GM23338 (cell line): Measurements from ENCODE around the gene BCAS3.

ENCODE experiments used
- CREB1 ChIP-seq: fragments of 250-450 bp; sonication (Bioruptor Pico); IDR thresholded peaks from 2 replicates; pipeline ENCODE4 v1.5.0; 2020; ENCODE audit warnings: low read depth, mild to moderate bottlenecking, moderate library complexity
- CTCF ChIP-seq, 2 experiments: fragments of 200-600 bp in 1 of 2; sonication (generic) in 1 of 2; conservative IDR thresholded peaks; 2 replicates each; pipeline versions ENCODE4 v1.5.1 to v1.6.1; 2016 to 2017; ENCODE audit warnings: antibody characterized with exemption in 2 of 2, low read depth in 2 of 2, mild to moderate bottlenecking in 2 of 2, moderate library complexity in 1 of 2
- EZH2 ChIP-seq: fragments of 200-600 bp; sonication (generic); IDR thresholded peaks from one replicate; pipeline ENCODE4 v1.8.0; 2017; ENCODE audit warnings: antibody characterized with exemption, mild to moderate bottlenecking, low read depth; ENCODE audit not compliant: unreplicated experiment
- EZH2phosphoT487 ChIP-seq: fragments of 200-600 bp; sonication (generic); IDR thresholded peaks from one replicate; pipeline ENCODE4 v1.8.1; 2018; ENCODE audit warnings: antibody characterized with exemption; ENCODE audit not compliant: unreplicated experiment
- JUNB ChIP-seq: IDR thresholded peaks from one replicate; pipeline ENCODE4 v1.6.1; 2016; ENCODE audit warnings: antibody characterized with exemption; ENCODE audit not compliant: unreplicated experiment
- NANOG ChIP-seq: IDR thresholded peaks from 2 replicates; pipeline ENCODE4 v1.6.1; 2016; ENCODE audit warnings: antibody characterized with exemption, borderline replicate concordance
- POLR2AphosphoS5 ChIP-seq: IDR thresholded peaks from 2 replicates; pipeline ENCODE4 v1.6.1; 2016; ENCODE audit warnings: antibody characterized with exemption, low read depth
- REST ChIP-seq: IDR thresholded peaks from one replicate; pipeline ENCODE4 v1.6.1; 2018; ENCODE audit warnings: antibody characterized with exemption; ENCODE audit not compliant: unreplicated experiment
- STAT1 ChIP-seq: IDR thresholded peaks from one replicate; pipeline ENCODE4 v1.6.1; 2016; ENCODE audit warnings: antibody characterized with exemption; ENCODE audit not compliant: unreplicated experiment
- ZNF114 ChIP-seq: fragments of 250-450 bp; sonication (Bioruptor Pico); IDR thresholded peaks from 2 replicates; pipeline ENCODE4 v1.5.0; 2020; ENCODE audit warnings: mild to moderate bottlenecking, moderate library complexity
- ZNF331 ChIP-seq: fragments of 250-450 bp; sonication (Bioruptor Pico); IDR thresholded peaks from 2 replicates; pipeline ENCODE4 v1.5.0; 2020; ENCODE audit warnings: low read depth, mild to moderate bottlenecking, moderate library complexity
- TF ChIP-seq, protein P1 (sequence below): IDR thresholded peaks from 2 replicates; pipeline ENCODE4 v1.6.1; 2016; ENCODE audit warnings: antibody characterized with exemption
- TF ChIP-seq, protein P2 (sequence below): fragments of 250-450 bp; sonication (Bioruptor Pico); IDR thresholded peaks from 2 replicates; pipeline ENCODE4 v1.5.0; 2020; ENCODE audit warnings: mild to moderate bottlenecking, moderate library complexity

- TF ChIP-seq, protein P1, sequence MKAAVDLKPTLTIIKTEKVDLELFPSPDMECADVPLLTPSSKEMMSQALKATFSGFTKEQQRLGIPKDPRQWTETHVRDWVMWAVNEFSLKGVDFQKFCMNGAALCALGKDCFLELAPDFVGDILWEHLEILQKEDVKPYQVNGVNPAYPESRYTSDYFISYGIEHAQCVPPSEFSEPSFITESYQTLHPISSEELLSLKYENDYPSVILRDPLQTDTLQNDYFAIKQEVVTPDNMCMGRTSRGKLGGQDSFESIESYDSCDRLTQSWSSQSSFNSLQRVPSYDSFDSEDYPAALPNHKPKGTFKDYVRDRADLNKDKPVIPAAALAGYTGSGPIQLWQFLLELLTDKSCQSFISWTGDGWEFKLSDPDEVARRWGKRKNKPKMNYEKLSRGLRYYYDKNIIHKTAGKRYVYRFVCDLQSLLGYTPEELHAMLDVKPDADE, result no peak
- TF ChIP-seq CTCF (conservative IDR thresholded peaks at IDR 0.05; ENCODE audit: low read depth in 2 of 2) (no peak), EZH2 (no peak), EZH2phosphoT487 (no peak), POLR2AphosphoS5 (no peak), REST (no peak), CREB1 (CRISPR knock-in tag) (no peak), ZNF114 (no peak), JUNB (no peak), STAT1 (no peak), ZNF331 (CRISPR knock-in tag) (no peak), NANOG (no peak)
- TF ChIP-seq, protein P2, sequence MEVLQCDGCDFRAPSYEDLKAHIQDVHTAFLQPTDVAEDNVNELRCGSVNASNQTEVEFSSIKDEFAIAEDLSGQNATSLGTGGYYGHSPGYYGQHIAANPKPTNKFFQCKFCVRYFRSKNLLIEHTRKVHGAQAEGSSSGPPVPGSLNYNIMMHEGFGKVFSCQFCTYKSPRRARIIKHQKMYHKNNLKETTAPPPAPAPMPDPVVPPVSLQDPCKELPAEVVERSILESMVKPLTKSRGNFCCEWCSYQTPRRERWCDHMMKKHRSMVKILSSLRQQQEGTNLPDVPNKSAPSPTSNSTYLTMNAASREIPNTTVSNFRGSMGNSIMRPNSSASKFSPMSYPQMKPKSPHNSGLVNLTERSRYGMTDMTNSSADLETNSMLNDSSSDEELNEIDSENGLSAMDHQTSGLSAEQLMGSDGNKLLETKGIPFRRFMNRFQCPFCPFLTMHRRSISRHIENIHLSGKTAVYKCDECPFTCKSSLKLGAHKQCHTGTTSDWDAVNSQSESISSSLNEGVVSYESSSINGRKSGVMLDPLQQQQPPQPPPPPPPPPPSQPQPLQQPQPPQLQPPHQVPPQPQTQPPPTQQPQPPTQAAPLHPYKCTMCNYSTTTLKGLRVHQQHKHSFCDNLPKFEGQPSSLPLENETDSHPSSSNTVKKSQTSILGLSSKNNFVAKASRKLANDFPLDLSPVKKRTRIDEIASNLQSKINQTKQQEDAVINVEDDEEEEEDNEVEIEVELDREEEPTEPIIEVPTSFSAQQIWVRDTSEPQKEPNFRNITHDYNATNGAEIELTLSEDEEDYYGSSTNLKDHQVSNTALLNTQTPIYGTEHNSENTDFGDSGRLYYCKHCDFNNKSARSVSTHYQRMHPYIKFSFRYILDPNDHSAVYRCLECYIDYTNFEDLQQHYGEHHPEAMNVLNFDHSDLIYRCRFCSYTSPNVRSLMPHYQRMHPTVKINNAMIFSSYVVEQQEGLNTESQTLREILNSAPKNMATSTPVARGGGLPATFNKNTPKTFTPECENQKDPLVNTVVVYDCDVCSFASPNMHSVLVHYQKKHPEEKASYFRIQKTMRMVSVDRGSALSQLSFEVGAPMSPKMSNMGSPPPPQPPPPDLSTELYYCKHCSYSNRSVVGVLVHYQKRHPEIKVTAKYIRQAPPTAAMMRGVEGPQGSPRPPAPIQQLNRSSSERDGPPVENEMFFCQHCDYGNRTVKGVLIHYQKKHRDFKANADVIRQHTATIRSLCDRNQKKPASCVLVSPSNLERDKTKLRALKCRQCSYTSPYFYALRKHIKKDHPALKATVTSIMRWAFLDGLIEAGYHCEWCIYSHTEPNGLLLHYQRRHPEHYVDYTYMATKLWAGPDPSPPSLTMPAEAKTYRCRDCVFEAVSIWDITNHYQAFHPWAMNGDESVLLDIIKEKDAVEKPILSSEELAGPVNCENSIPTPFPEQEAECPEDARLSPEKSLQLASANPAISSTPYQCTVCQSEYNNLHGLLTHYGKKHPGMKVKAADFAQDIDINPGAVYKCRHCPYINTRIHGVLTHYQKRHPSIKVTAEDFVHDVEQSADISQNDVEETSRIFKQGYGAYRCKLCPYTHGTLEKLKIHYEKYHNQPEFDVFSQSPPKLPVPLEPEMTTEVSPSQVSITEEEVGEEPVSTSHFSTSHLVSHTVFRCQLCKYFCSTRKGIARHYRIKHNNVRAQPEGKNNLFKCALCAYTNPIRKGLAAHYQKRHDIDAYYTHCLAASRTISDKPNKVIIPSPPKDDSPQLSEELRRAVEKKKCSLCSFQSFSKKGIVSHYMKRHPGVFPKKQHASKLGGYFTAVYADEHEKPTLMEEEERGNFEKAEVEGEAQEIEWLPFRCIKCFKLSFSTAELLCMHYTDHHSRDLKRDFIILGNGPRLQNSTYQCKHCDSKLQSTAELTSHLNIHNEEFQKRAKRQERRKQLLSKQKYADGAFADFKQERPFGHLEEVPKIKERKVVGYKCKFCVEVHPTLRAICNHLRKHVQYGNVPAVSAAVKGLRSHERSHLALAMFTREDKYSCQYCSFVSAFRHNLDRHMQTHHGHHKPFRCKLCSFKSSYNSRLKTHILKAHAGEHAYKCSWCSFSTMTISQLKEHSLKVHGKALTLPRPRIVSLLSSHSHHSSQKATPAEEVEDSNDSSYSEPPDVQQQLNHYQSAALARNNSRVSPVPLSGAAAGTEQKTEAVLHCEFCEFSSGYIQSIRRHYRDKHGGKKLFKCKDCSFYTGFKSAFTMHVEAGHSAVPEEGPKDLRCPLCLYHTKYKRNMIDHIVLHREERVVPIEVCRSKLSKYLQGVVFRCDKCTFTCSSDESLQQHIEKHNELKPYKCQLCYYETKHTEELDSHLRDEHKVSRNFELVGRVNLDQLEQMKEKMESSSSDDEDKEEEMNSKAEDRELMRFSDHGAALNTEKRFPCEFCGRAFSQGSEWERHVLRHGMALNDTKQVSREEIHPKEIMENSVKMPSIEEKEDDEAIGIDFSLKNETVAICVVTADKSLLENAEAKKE (CRISPR knock-in tag), result no peak
These were observed 818 bp upstream of the BCAS3 start for GRCh38 chr17:60676758-60677307.
